HG02884 (cell line): Measurements from ENCODE around the gene ACSL1.
"Not testable (repeated sequence)": the region's sequence is repeated elsewhere in the genome, so short reads cannot be mapped to it uniquely, and the experiment has no call there.

Experiments
- ATAC-seq: cut with Tn5 transposase; IDR thresholded peaks from one replicate; pipeline ENCODE4 v1.9.1; 2021; ENCODE audit warnings: mild to moderate bottlenecking, moderate library complexity; ENCODE audit not compliant: unreplicated experiment

The ACSL1 gene

DNA sequence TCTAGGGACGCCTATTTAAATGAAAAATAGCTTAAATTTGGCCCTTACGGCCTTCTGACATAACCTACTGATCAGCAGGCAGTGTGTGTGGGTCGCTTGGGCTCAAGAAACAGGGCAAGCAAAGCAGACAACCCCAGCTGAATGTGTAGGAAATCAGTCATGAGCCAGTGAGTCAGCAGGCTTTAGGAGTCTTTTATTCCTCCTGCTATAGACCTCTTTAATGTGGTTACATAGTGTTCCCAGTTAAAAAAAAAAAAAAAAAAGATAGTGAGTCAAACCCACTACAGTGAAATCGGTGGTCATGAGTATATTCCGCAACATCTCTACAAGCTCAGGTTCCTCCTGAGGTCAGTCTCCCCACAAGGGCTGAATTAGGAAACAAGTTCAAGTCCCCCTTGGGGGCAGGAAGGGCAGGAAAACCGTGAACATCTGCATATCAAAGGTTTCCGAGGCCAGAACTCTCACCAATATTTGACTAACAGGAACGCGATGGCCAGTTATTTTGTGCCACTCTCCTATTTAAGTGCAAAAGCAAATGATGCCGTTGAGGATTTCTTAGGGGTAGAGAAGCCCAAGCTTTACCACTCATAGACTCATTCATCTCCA is 32.7 kb downstream of the ACSL1 start:
- no peak for ATAC-seq

GRCh38 chr4:184792334-184792733 is 33.4 kb downstream of the ACSL1 start:
- no peak for ATAC-seq

DNA sequence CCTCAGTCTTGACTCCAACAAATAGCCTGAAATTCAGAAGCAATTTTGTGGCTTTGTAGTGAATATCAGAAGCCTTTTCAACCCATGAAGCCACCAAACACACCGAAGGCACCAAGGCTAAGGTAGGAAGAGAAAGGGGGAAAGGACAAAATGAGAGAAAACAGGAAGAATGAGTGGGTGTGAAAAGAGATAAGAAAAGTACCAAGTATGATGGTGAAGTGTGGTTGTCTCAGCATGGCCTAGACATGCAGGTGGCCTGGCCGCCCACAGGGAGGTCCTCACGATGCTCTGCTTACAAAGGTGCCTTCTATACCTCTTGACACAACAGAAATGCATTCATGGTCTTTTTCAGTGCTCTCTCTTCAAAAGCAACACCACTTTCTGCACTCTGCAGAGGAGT is 34.9 kb downstream of the ACSL1 start:
- ATAC-seq: no peak

DNA sequence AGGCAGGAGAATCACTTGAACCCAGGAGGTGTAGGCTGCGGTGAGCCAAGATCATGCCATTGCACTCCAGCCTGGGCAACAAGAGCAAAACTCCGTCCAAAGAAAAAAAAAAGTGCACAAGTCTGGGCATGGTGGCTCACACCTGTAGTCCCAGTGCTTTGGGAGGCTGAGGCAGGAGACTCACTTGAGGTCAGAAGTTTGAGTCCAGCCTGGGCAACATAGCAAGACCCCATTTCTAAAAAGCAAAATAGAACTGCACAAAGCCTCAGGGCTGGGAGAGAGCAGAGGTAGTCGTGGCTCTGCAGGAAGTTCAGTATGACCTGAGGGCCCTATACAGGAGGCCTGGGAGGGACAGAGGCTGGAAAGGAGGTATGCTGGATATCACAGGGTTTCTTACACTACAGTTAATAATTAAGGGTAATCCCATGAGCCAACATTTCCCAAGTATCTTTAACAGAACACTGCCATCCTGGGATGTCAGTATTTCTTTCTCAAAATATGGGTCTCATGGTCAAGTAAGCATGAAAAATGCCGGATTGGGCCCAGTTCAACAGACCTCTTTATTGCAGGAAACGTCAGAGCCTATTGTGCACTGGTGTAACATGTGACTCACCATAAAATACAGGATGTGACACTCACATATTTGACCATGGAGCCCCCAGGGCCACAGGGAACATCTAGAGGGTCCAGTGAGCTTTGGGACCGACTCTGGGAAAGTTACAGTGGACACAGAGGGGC is 37.8 kb downstream of the ACSL1 start:
- ATAC-seq: no peak

GRCh38 chr4:184785813-184786212 is 40.0 kb downstream of the ACSL1 start:
- ATAC-seq: no peak

- ATAC-seq: no peak
These were observed 41.0 kb downstream of the ACSL1 start for GRCh38 chr4:184784628-184785257.

GRCh38 chr4:184782731-184783373 is 42.9 kb downstream of the ACSL1 start:
- ATAC-seq: no peak

GRCh38 chr4:184779160-184779559 is 46.6 kb downstream of the ACSL1 start:
- not testable (repeated sequence) for ATAC-seq

DNA sequence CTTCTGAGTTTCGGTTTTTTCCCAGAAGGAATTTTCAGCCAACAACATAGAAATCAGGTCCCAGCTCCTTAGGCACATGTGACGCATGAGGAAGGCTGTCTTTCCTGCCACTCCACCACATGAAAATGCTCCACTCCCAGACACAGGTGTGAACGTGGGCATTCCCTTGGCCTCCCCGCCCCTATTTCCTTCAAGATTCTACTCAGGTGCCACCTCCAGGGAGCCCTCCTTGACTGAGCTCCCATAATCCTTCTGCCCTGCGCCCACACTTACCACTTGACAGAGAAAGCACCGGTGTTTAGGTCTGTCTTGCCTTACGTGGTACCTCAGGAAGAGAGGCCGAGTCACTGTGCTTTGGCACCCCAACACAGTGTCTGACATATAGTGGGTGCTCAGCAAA is 47.4 kb downstream of the ACSL1 start:
- ATAC-seq: no peak

DNA sequence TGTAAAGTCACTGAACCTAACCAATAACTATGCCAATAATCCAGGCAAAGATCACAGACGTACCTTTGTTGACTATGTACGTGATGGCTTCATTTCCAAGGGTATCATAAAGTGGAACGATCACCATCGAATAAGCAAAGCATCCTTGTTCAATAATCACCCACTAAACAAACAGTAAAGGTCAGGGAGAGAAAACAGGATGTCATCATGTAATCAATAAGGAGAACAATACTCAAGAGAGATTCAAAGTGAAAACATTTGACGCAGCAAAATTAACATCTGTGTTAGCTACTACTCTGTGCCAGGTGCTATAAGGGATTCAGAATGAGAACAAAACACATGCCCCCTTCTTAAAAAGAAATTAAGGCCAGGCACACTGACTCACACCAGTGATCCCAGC is 48.9 kb downstream of the ACSL1 start:
- no peak for ATAC-seq

GRCh38 chr4:184775854-184776555 is 49.8 kb downstream of the ACSL1 start:
- ATAC-seq: no peak

GRCh38 chr4:184774152-184774551 is 51.6 kb downstream of the ACSL1 start:
- no peak for ATAC-seq

DNA sequence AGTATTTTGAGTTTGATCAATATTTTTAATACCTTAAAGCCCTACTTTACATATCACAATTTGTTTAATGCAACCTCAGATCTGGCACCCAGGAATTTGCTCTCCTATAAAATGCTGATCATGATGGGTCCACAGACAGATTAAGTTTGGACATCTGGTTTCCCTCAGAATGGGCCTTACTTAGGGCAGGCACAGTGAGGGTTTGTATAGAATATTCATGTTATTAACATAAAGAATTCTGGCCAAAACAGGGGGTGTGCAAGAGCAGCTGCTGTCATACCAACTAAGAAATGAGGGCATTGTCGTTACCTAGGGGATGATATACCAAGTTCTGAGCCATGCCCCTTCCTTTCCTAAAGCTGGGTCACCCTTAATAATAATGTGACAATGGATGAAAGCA is 54.4 kb downstream of the ACSL1 start:
- ATAC-seq: no peak

DNA sequence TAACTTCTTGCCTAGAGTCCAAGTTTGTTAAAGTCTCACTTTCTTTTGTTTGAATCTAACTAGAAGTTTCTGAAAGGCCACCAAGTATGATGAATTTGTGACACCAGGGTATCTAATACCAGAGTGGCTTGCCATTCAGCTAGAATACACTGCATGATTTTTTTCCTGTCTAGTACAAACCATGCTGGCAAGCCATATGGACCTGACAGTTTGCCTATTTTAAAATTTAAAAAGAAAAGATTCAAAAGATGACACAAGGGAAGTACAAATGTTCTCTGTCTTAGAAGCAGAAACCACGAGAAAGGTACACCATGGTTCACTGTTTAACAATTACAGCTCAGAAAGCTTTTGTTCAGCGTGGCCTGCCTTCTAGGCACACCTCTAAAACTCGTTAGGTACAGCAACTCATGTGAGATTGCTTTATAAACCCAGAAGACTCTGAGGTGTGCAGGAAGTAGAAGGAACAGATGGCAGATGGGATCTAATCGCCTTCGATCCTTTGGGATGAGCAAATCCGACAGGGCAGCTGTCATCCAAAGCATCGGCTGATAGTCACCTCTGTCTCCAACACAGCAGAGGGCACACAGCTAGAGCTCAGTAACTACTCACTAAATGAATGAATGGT is 56.5 kb downstream of the ACSL1 start:
- ATAC-seq: no peak

DNA sequence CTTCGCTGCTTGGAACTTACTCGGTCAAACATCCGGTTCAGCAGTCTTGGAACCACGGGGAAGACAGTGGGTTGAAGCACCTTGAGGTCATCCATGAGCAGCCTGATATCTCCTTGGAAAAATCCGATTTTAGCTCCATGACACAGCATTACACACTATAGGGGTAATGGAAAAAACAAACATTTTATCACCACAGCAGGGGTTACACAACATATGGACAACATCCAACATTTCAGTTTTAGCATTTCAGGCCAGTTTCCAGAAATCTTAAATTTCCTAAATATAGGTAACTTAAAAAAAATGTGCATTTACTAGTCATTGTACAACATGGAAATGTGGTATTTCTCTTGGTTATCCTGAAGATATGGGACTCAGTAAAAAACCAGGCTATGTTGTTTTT is 57.5 kb downstream of the ACSL1 start:
- no peak for ATAC-seq

DNA sequence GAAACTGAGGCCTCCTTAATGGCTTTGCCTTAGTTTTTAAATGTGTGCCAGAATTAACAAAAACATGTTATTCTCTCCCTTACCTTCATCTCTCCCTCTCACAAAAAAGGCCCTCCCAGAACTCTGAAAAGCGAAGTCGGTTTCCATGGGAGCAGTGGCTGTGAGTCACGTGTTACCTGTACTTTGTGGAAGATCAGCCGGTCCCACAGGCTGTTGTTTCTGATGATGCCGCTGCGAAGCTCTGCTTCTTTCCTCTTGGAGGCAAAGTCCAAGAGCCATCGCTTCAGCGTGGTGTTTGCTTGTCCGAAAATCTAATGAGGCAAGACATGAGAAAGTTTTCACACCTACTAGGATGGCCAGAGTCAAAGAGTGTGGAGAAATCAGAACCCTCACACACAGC is 59.3 kb downstream of the ACSL1 start:
- no peak for ATAC-seq

DNA sequence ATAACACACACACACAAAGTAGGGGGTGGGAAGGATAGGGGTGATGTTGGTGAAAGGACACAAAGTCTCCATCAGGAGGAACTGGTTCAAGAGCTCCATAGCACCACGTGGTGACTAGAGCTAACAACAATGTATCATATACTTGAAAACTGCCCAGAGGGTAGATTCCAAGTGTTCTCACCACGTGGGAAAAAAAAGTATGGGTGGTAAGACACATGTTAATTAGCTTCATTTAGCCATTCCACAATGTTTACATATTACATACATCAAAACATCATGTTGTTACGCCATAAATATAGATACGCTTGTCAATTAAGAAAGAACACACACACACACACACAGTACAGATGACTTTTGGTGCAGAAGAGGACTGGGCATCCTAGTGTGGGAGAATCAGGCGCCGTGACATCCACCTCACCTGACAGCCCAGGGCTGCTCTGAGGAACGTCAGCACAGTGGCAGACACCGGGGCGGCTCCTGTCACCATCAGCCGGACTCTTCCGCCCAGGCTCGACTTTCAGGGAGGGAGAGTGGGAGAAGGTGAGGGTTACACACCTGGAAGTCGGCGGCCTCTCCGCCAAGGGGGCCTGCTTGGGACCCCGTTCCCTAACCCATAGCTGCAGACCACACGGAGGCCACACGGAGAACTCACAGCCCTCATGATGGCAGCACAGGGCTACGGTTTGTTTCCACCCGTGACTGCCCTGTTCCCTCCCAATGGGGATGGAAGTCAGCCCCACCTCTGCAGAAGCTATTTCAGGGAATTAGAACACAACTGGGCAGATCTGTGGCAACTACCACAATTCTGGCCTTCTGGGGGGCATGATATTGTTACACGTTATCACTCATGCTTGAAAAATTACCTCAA is 60.1 kb downstream of the ACSL1 start:
- ATAC-seq: no peak

GRCh38 chr4:184764601-184765000 is 61.2 kb downstream of the ACSL1 start:
- ATAC-seq: no peak

DNA sequence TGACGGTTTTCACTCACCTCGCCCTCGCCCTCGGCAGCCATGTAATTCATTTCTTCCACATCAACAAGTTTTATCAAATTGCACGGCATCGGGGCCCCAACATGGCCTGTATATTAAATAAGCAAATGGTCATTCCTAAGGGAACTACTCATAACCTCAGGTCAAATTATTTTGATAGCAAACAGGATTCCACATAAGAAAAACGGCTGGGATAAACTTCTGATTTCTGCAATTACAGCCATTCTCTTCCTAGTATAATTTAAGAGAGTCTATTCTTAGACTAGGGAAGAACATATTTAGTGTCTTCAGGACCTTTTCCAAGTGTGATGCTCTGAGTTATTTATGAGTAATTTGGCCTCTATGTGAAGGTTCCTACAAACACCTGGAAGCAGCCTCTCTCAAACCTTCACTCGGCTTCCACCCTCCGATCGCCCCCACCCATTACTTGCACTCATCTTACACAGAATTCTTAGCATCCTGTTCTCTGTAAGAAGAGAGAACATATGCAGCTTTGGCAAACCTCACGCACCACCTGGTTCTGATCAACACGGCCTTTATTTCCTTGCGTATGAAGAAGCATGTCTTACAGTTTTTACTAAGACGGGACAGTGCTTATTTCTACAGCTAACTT is 62.5 kb downstream of the ACSL1 start:
- no peak for ATAC-seq
